K562 (cell line): Measurements from ENCODE around the gene ATP5ME. TPM values are rescaled to one million over a fixed set of nuclear protein-coding genes. Genes with fewer than 3 reads are reported as not detected.

Experiments used
- ATAC-seq: fragments of 200-7000 bp; cut with Tn5 transposase; 3 replicates; pipeline ENCODE4 v1.9.1; 2020; ENCODE audit warnings: moderate library complexity
- BruUV-seq: library from RNA; stranded (reverse); fragments of 400-500 nt; replicated peaks from 2 replicates; lab custom pipeline; 2021; lab: Mats Ljungman, UMichigan
- CTCF ChIA-PET: fragments of 300-600 bp; formaldehyde crosslinking; extraction: SDS; loops from one replicate; lab custom pipeline; 2021; ENCODE audit warnings: low intra/inter-chr PET ratio; lab: Yijun Ruan, JAX
- POLR2A ChIA-PET: fragments of 300-600, 350-650 bp; sonication (Branson Sonifier 250); formaldehyde crosslinking; extraction: SDS; loops from one replicate; lab custom pipeline; 2021; ENCODE audit warnings: antibody characterized with exemption, inconsistent platforms; lab: Yijun Ruan, JAX
- DNase-seq, 4 experiments: peaks; one replicate each; pipeline versions ENCODE4 v3.0.0 to v3.0.0-alpha.2; 2011 to 2018; ENCODE audit warnings: low spot score in 3 of 4, mixed read lengths in 3 of 4; ENCODE audit errors: extremely low read depth in 1 of 4
- FAIRE-seq: peaks from 2 replicates; lab custom pipeline; 2011; peaks lifted over from hg19 to GRCh38; lab: Jason Lieb, UNC
- H2AFZ ChIP-seq: 2 replicates; pipeline ENCODE4 v1.6.0; 2011; ENCODE audit warnings: low read depth, low read length, control low read depth, inconsistent platforms
- H3K27ac ChIP-seq: fragments of 200-600 bp; 3 replicates; pipeline ENCODE4 v1.8.0; 2011; ENCODE audit warnings: low read depth, mild to moderate bottlenecking, control low read depth, inconsistent platforms, low read length, moderate library complexity, mixed read lengths; ENCODE audit errors: extremely low read depth
- H3K27me3 ChIP-seq, 2 experiments: fragments of 300-600 bp in 1 of 2; 2 replicates in 1 of 2; 3 replicates in 1 of 2; pipeline versions ENCODE4 v1.6.0 to v1.8.0; 2011; ENCODE audit warnings: inconsistent platforms in 2 of 2, low read length in 2 of 2, mild to moderate bottlenecking in 1 of 2, mixed read lengths in 1 of 2, moderate library complexity in 1 of 2; ENCODE audit not compliant: control insufficient read depth in 2 of 2, insufficient read depth in 2 of 2
- H3K36me3 ChIP-seq: fragments of 300-600 bp; 3 replicates; pipeline ENCODE4 v1.8.0; 2011; ENCODE audit warnings: mild to moderate bottlenecking, low read length, inconsistent platforms; ENCODE audit not compliant: control insufficient read depth, insufficient read depth
- H3K4me1 ChIP-seq, 2 experiments: fragments of 200-600 bp in 1 of 2; replicated peaks in 1 of 2; 2 replicates in 1 of 2; 3 replicates in 1 of 2; pipeline versions ENCODE4 v1.5.1 to v1.8.0; 2011; ENCODE audit warnings: inconsistent platforms in 2 of 2, low read length in 2 of 2, mild to moderate bottlenecking in 1 of 2, mixed read lengths in 1 of 2, moderate library complexity in 1 of 2; ENCODE audit not compliant: control insufficient read depth in 2 of 2, insufficient read depth in 2 of 2
- H3K4me2 ChIP-seq: 2 replicates; pipeline ENCODE4 v1.6.1; 2011; ENCODE audit warnings: low read length, control low read depth, inconsistent platforms, mixed read lengths; ENCODE audit not compliant: insufficient read depth
- H3K4me3 ChIP-seq: fragments of 200-600 bp; sonication (generic), shearing (Covaris generic); 2 replicates; pipeline ENCODE4 v1.5.1; 2016; ENCODE audit warnings: control low read depth, inconsistent platforms
- H3K79me2 ChIP-seq: fragments of 200-600 bp; 3 replicates; pipeline ENCODE4 v1.8.0; 2011; ENCODE audit warnings: low read length, inconsistent platforms; ENCODE audit not compliant: control insufficient read depth, insufficient read depth
- H3K9ac ChIP-seq, 2 experiments: 2 replicates each; pipeline versions ENCODE4 v1.6.0 to v1.6.1; 2011; ENCODE audit warnings: low read depth in 2 of 2, low read length in 2 of 2, control low read depth in 1 of 2, inconsistent platforms in 1 of 2, mild to moderate bottlenecking in 1 of 2, mixed read lengths in 1 of 2; ENCODE audit not compliant: insufficient read depth in 1 of 2
- H3K9me1 ChIP-seq: one replicate; pipeline ENCODE4 v1.6.0; 2011; ENCODE audit warnings: inconsistent platforms, mild to moderate bottlenecking, low read length, moderate library complexity; ENCODE audit not compliant: control insufficient read depth, insufficient read depth
- H3K9me3 ChIP-seq: replicated peaks from 2 replicates; pipeline ENCODE4 v1.5.1; 2011; ENCODE audit warnings: low read depth, low read length, inconsistent platforms; ENCODE audit not compliant: control insufficient read depth, insufficient read depth
- H4K20me1 ChIP-seq: replicated peaks from 2 replicates; pipeline ENCODE4 v1.6.1; 2011; ENCODE audit warnings: low read length, inconsistent platforms, mixed read lengths; ENCODE audit not compliant: control insufficient read depth, insufficient read depth
- ATF3 ChIP-seq, 2 experiments: fragments of 450-650 bp in 1 of 2; sonication (generic) in 1 of 2; formaldehyde crosslinking in 1 of 2; IDR thresholded peaks in 1 of 2; conservative IDR thresholded peaks in 1 of 2; 2 replicates each; pipeline versions ENCODE4 v1.6.1 to v1.8.1; 2016 to 2023; ENCODE audit warnings: mild to moderate bottlenecking in 2 of 2, moderate library complexity in 2 of 2, inconsistent platforms in 1 of 2, missing genetic modification reagents in 1 of 2
- ATF7 ChIP-seq: fragments of 450-650 bp; IDR thresholded peaks from 2 replicates; pipeline ENCODE4 v1.7.1; 2014; ENCODE audit warnings: mild to moderate bottlenecking, moderate library complexity
- CBFB ChIP-seq: sonication (generic); formaldehyde crosslinking; IDR thresholded peaks from 2 replicates; pipeline ENCODE4 v1.4.0; 2020; ENCODE audit warnings: mild to moderate bottlenecking, missing genetic modification reagents
- ESRRB ChIP-seq: fragments of 250-450 bp; sonication (Bioruptor Pico); IDR thresholded peaks from 2 replicates; pipeline ENCODE4 v1.5.0; 2020; ENCODE audit warnings: mild to moderate bottlenecking, moderate library complexity, borderline replicate concordance
- ETS2 ChIP-seq: IDR thresholded peaks from 2 replicates; pipeline ENCODE4 v1.6.1; 2016; ENCODE audit warnings: borderline replicate concordance, missing genetic modification characterization, mild to moderate bottlenecking, moderate library complexity, missing compliant biosample characterization; ENCODE audit not compliant: poor library complexity, severe bottlenecking
- FOXA3 ChIP-seq, 2 experiments: fragments of 450-650 bp in 1 of 2; sonication (generic) in 1 of 2; formaldehyde crosslinking; IDR thresholded peaks in 1 of 2; conservative IDR thresholded peaks in 1 of 2; 2 replicates each; pipeline versions ENCODE4 v1.4.0 to v1.8.0; 2020 to 2022; ENCODE audit warnings: mild to moderate bottlenecking in 2 of 2, missing genetic modification reagents in 1 of 2
- HBP1 ChIP-seq: fragments of 450-650 bp; formaldehyde crosslinking; IDR thresholded peaks from 2 replicates; pipeline ENCODE4 v1.4.0; 2022; ENCODE audit warnings: missing genetic modification characterization
- HMBOX1 ChIP-seq: sonication (generic); IDR thresholded peaks from 2 replicates; pipeline ENCODE4 v1.6.1; 2016
- MED1 ChIP-seq: sonication (generic); formaldehyde crosslinking; IDR thresholded peaks from 2 replicates; pipeline ENCODE4 v1.8.1; 2023; ENCODE audit warnings: missing genetic modification reagents, borderline replicate concordance
- MXI1 ChIP-seq: IDR thresholded peaks from 2 replicates; pipeline ENCODE4 v1.6.1; 2011; ENCODE audit warnings: low read depth, mild to moderate bottlenecking, improper control_type of control experiment, low read length
- RBM15 ChIP-seq: fragments of 200-400 bp; formaldehyde crosslinking; IDR thresholded peaks from 2 replicates; pipeline ENCODE4 v1.6.1; 2018; ENCODE audit warnings: mild to moderate bottlenecking, low read length, moderate library complexity; ENCODE audit not compliant: insufficient read depth
- RHOXF2B ChIP-seq: fragments of 250-450 bp; sonication (Bioruptor Pico); conservative IDR thresholded peaks from 2 replicates; pipeline ENCODE4 v1.5.1; 2021
- TARDBP ChIP-seq: fragments of 450-650 bp; IDR thresholded peaks from 2 replicates; pipeline ENCODE4 v1.6.1; 2016
- TGIF2 ChIP-seq: sonication (generic); formaldehyde crosslinking; IDR thresholded peaks from 2 replicates; pipeline ENCODE4 v1.8.1; 2022; ENCODE audit warnings: mild to moderate bottlenecking, missing genetic modification reagents, moderate library complexity
- ZBTB26 ChIP-seq: fragments of 450-650 bp; formaldehyde crosslinking; IDR thresholded peaks from 2 replicates; pipeline ENCODE4 v1.4.0; 2022; ENCODE audit warnings: missing genetic modification characterization
- ZNF12 ChIP-seq: sonication (generic); formaldehyde crosslinking; IDR thresholded peaks from 2 replicates; pipeline ENCODE4 v1.4.0; 2020; ENCODE audit warnings: mild to moderate bottlenecking, missing genetic modification reagents
- ZNF778 ChIP-seq: fragments of 450-650 bp; formaldehyde crosslinking; IDR thresholded peaks from 2 replicates; pipeline ENCODE4 v1.4.0; 2020; ENCODE audit warnings: mild to moderate bottlenecking, moderate library complexity
- WGBS: fragments of 100-300 bp; shearing (Covaris generic); methylation state at CpG from one replicate; pipeline ENCODE4 v1.1.6; 2016; ENCODE audit warnings: low coverage, mixed read lengths; ENCODE audit not compliant: insufficient coverage; ENCODE audit errors: missing lambda C conversion rate; 5-methylcytosine and 5-hydroxymethylcytosine counted together
- in situ Hi-C: fragments of 300-500 bp; cut with MboI; formaldehyde crosslinking; loops from 4 replicates; pipeline ENCODE4 v1.15.0; 2018; ENCODE audit warnings: inconsistent platforms, mixed read lengths
- intact Hi-C: fragments of 100-400 bp; cut with micrococcal nuclease; formaldehyde crosslinking; loops from 2 replicates; pipeline ENCODE4 v1.14.2; 2022
- polyA plus RNA-seq, 8 experiments: library from polyadenylated mRNA; depleted of rRNA in 4 of 8; stranded (reverse) in 5 of 8; unstranded in 3 of 8; fragments of >200 nt; fragmentation: Nextera tagmentation in 2 of 8; fragmentation: Illumina TruSeq in 1 of 8; extraction: Ambion mirVana in 2 of 8; extraction: Trizol in 1 of 8; gene quantifications; 2 replicates each; pipeline versions ENCODE4 v1.2.1 to v1.2.3, GENCODE V29; 2011 to 2014; ENCODE audit warnings: inconsistent platforms in 1 of 8, missing spikeins in 1 of 8
- total RNA-seq, 7 experiments: library from RNA; depleted of rRNA in 6 of 7; stranded (reverse); fragments of >200 nt in 6 of 7; fragmentation: Illumina TruSeq in 2 of 7; extraction: Trizol in 2 of 7; gene quantifications; 2 replicates each; pipeline versions ENCODE4 v1.2.1 to v1.2.3, GENCODE V29; 2011 to 2021; ENCODE audit warnings: low replicate concordance in 1 of 7

The ATP5ME gene
- total and polyA plus RNA-seq, 9 of the 15 experiments (the other 6 are each of a cell fraction or from before 2014, with no cell fraction given), result 509 to 2,480 (median 887) TPM

GRCh38 chr4:625631-626161 is 48.4 kb downstream of the ATP5ME start:
- no peaks in the 10 kb centered on the region for H3K36me3 ChIP-seq
- CTCF ChIA-PET, result no interaction called here
- DNase-seq, result no peak
- ATAC-seq, result no peak
- POLR2A ChIA-PET, result interaction anchor here (1.0 kb wide), 1 partner anchor 61 kb away, joined by 3 read pairs; no protein-coding TSS in a partner anchor
- peaks cover 30 to 79% of the 10 kb centered on the region in 2 experiments; a peak in 4 of 5 replicates for H3K27me3 ChIP-seq
- no peak overlapping the region for H2AFZ ChIP-seq
- H3K4me3 ChIP-seq, result no peak overlapping the region
- H4K20me1 ChIP-seq, result no peaks in the 10 kb centered on the region
- H3K4me1 ChIP-seq, result peaks cover 0 to 32% of the 10 kb centered on the region in 2 experiments; a peak in 2 of 5 replicates
- in situ Hi-C loops (no loop called here), intact Hi-C loops (no loop called here)
- WGBS, result 12% methylated on average over 32 of the region's 39 CpGs
- TF ChIP-seq MXI1 (no peak), ZBTB26 (CRISPR knock-in tag) (no peak), ETS2 (tag) (no peak), MED1 (no peak), ATF3 (IDR thresholded peaks at IDR 0.05) (no peak), ATF3 (CRISPR knock-in tag; conservative IDR thresholded peaks at IDR 0.05) (no peak), CBFB (CRISPR knock-in tag) (no peak), HBP1 (no peak), HMBOX1 (no peak), RBM15 (no peak), ZNF778 (CRISPR knock-in tag) (no peak), FOXA3 (CRISPR knock-in tag; conservative IDR thresholded peaks at IDR 0.05 in 1 of 2, IDR thresholded peaks at IDR 0.05 in 1 of 2) (no peak), TARDBP (no peak), RHOXF2B (no peak), ATF7 (no peak), ESRRB (CRISPR knock-in tag) (no peak), TGIF2 (no peak), ZNF12 (CRISPR knock-in tag) (no peak)
- no peak overlapping the region for H3K4me2 ChIP-seq
- H3K9me3 ChIP-seq, result no peaks in the 10 kb centered on the region
- no peak overlapping the region for H3K9ac ChIP-seq
- no peaks in the 10 kb centered on the region for H3K9me1 ChIP-seq
- no peak overlapping the region for H3K27ac ChIP-seq
- no TSS peak for BruUV-seq
- no peaks in the 10 kb centered on the region for H3K79me2 ChIP-seq
- no peak for FAIRE-seq
